Mucosa of descending colon (tissue), 3 donors: ENCODE results near the gene MECR. TPM values are rescaled to one million over a fixed set of nuclear protein-coding genes. Genes with fewer than 3 reads are reported as not detected.

Experiments
- ATAC-seq: fragments of 200-7000 bp; cut with Tn5 transposase; one replicate; pipeline ENCODE4 v1.9.1; 2020; ENCODE audit warnings: mild to moderate bottlenecking, moderate library complexity
- DNase-seq, 3 donors: peaks; one replicate each; pipeline ENCODE4 v3.0.0-alpha.2; 2020
- H3K36me3 ChIP-seq: fragments of 200-600 bp; one replicate; pipeline ENCODE4 v1.8.0; 2021; ENCODE audit warnings: low read depth, mild to moderate bottlenecking
- H3K4me1 ChIP-seq: fragments of 200-600 bp; one replicate; pipeline ENCODE4 v1.8.0; 2021; ENCODE audit warnings: low read depth, mild to moderate bottlenecking
- H3K4me3 ChIP-seq: fragments of 200-600 bp; one replicate; pipeline ENCODE4 v1.8.0; 2021; ENCODE audit warnings: mild to moderate bottlenecking
- H3K9me3 ChIP-seq: fragments of 200-600 bp; one replicate; pipeline ENCODE4 v1.8.0; 2021; ENCODE audit warnings: mild to moderate bottlenecking
- CTCF ChIP-seq: fragments of 200-600 bp; IDR thresholded peaks from one replicate; pipeline ENCODE4 v1.8.0; 2022; ENCODE audit warnings: antibody characterized with exemption, mild to moderate bottlenecking
- intact Hi-C, 2 donors: fragments of 100-400 bp; cut with DNase I in 1 of 2; cut with micrococcal nuclease in 1 of 2; formaldehyde crosslinking; loops; one replicate each; pipeline versions ENCODE4 v1.11.0 to v1.11.1; 2022; cut with DNase I, micrococcal nuclease
- total RNA-seq, 3 donors: library from RNA; stranded (reverse); fragmentation: NEBNext Ultra II Directional in 2 of 3; extraction: Animal tissue kit (Norgen Biotek cat#: 25700) in 2 of 3; gene quantifications; one replicate each; pipeline versions ENCODE4 v1.2.1 to v1.2.4, GENCODE V29; 2021 to 2023
- donor health status: DM: no; HTN: no; CAD: no; lungs with moderate emphysema.
- donor health status: DM: no; HTN: no; CAD: no.
- donor health status: DM: no; HTN: yes; CAD: no.

Gene MECR
- total RNA-seq, 3 donors from 2014 or later, result 18.3 to 20.8 (median 19.5) TPM

- no peak for ATAC-seq
- intact Hi-C loops, result no loop called here
- Histone ChIP-seq H3K36me3 (no peaks in the 10 kb centered on the region), H3K9me3 (no peaks in the 10 kb centered on the region), H3K4me3 (no peak overlapping the region), H3K4me1 (no peaks in the 10 kb centered on the region)
- no peak for DNase-seq
- no peak for TF ChIP-seq CTCF
Measured at GRCh38 chr1:29217633-29218032, 13.1 kb downstream of the MECR start.

GRCh38 chr1:29213055-29213454, 17.7 kb downstream of the MECR start:
- Histone ChIP-seq H3K9me3 (no peaks in the 10 kb centered on the region), H3K4me3 (no peak overlapping the region), H3K36me3 (no peaks in the 10 kb centered on the region), H3K4me1 (no peaks in the 10 kb centered on the region)
- intact Hi-C loops, result no loop called here
- TF ChIP-seq CTCF, result no peak
- ATAC-seq (no peak), DNase-seq (no peak)

- Histone ChIP-seq H3K4me3 (no peak overlapping the region), H3K9me3 (no peaks in the 10 kb centered on the region), H3K4me1 (no peaks in the 10 kb centered on the region), H3K36me3 (no peaks in the 10 kb centered on the region)
- ATAC-seq (no peak), DNase-seq (no peak)
- no peak for TF ChIP-seq CTCF
- intact Hi-C loops, result no loop called here
Measured at GRCh38 chr1:29211086-29212030, 19.4 kb downstream of the MECR start.

GRCh38 chr1:29210278-29211085, 20.3 kb downstream of the MECR start:
- no peak for DNase-seq
- TF ChIP-seq CTCF, result no peak
- H3K4me3 ChIP-seq, result no peak overlapping the region
- no peaks in the 10 kb centered on the region for H3K9me3 ChIP-seq
- no peaks in the 10 kb centered on the region for H3K4me1 ChIP-seq
- H3K36me3 ChIP-seq, result no peaks in the 10 kb centered on the region
- ATAC-seq, result peak; percentile 14
- intact Hi-C loops, result no loop called here

- H3K9me3 ChIP-seq, result no peaks in the 10 kb centered on the region
- no peak for DNase-seq
- H3K4me1 ChIP-seq, result no peaks in the 10 kb centered on the region
- no peak for TF ChIP-seq CTCF
- no peaks in the 10 kb centered on the region for H3K36me3 ChIP-seq
- no peak overlapping the region for H3K4me3 ChIP-seq
- intact Hi-C loops, result no loop called here
- no peak for ATAC-seq
Measured at GRCh38 chr1:29209173-29209572, 21.6 kb downstream of the MECR start.
